ENCODE measurements around the gene UBE2S. TPM values are rescaled to one million over a fixed set of nuclear protein-coding genes. Genes with fewer than 3 reads are reported as not detected.
A peak's percentile ranks its signal among the peaks of the same experiment; 100 is the strongest.
"Not testable (repeated sequence)": the region's sequence is repeated elsewhere in the genome, so short reads cannot be mapped to it uniquely, and the experiment has no call there.

The UBE2S gene
- total RNA-seq, 1 donor from 2014 or later = 20.7 TPM

GRCh38 chr19:55406091-55406825 lies 1.3 kb downstream of the UBE2S start:
- no peak for DNase-seq

- no peak for DNase-seq
Measured at GRCh38 chr19:55405638-55406037, 1.9 kb downstream of the UBE2S start.

- DNase-seq = no peak
Measured at GRCh38 chr19:55402509-55402908, 5.1 kb downstream of the UBE2S start.

- DNase-seq = not testable (repeated sequence)
Measured at GRCh38 chr19:55401390-55401789, 6.2 kb downstream of the UBE2S start.

GRCh38 chr19:55400281-55401087 lies 7.1 kb downstream of the UBE2S start:
- no peak for DNase-seq

- DNase-seq = no peak
Measured at GRCh38 chr19:55398200-55398925, 9.2 kb downstream of the UBE2S start.

- DNase-seq = no peak
Measured at GRCh38 chr19:55392820-55393761, 14.5 kb downstream of the UBE2S start.

GRCh38 chr19:55391702-55392615 lies 15.6 kb downstream of the UBE2S start:
- no peak for DNase-seq

GRCh38 chr19:55391191-55391670 lies 16.4 kb downstream of the UBE2S start:
- no peak for DNase-seq

- DNase-seq = no peak
Measured at GRCh38 chr19:55390461-55390880, 17.1 kb downstream of the UBE2S start.

GRCh38 chr19:55389386-55390317 lies 17.9 kb downstream of the UBE2S start:
- no peak for DNase-seq

- no peak for DNase-seq
Measured at GRCh38 chr19:55387736-55388497, 19.7 kb downstream of the UBE2S start.

GRCh38 chr19:55386493-55386971 lies 21.1 kb downstream of the UBE2S start:
- DNase-seq = no peak

GRCh38 chr19:55385724-55386492 lies 21.7 kb downstream of the UBE2S start, which contains the start of gene RPL28:
RPL28 (plus strand) TSS chr19:55385932; CDS start chr19:55386358, 426 bp downstream.
- DNase-seq = peak; percentile 100

- DNase-seq = peak; percentile 98
Measured at GRCh38 chr19:55384920-55385723, 22.5 kb downstream of the UBE2S start.

All from tongue (tissue), 2 donors.